Activated CD4-positive, alpha-beta memory T cell treated with anti-CD3 and anti-CD28 coated beads, Interleukin-2, amount 10 ng/mL, durations not matched to agents 7 days and 5 days (primary cell): ENCODE results near the gene SH3TC1. TPM values are rescaled to one million over a fixed set of nuclear protein-coding genes. Genes with fewer than 3 reads are reported as not detected.

Source experiments
- CTCF ChIA-PET: fragments of 350-600 bp; sonication (Branson Sonifier 250); formaldehyde crosslinking; loops from one replicate; lab custom pipeline; 2021; ENCODE audit warnings: antibody characterized with exemption, inconsistent platforms; lab: Charles Lee
- POLR2A ChIA-PET: fragments of 350-600 bp; sonication (Branson Sonifier 250); formaldehyde crosslinking; loops from one replicate; lab custom pipeline; 2021; ENCODE audit warnings: antibody characterized with exemption; lab: Charles Lee
- DNase-seq: peaks from one replicate; pipeline ENCODE4 v3.0.0-alpha.2; 2020
- H3K27ac Mint-ChIP-seq: one replicate; pipeline ENCODE4 v1.8.0; 2021; ENCODE audit warnings: mild to moderate bottlenecking, mixed read lengths
- H3K27me3 Mint-ChIP-seq: one replicate; pipeline ENCODE4 v1.8.0; 2021; ENCODE audit warnings: mixed read lengths
- H3K36me3 Mint-ChIP-seq: one replicate; pipeline ENCODE4 v1.8.0; 2021; ENCODE audit warnings: low read depth, mixed read lengths
- H3K4me1 Mint-ChIP-seq: one replicate; pipeline ENCODE4 v1.8.0; 2021; ENCODE audit warnings: mixed read lengths
- H3K4me3 Mint-ChIP-seq: one replicate; pipeline ENCODE4 v1.8.0; 2021; ENCODE audit warnings: mild to moderate bottlenecking, mixed read lengths
- H3K9me3 Mint-ChIP-seq: one replicate; pipeline ENCODE4 v1.8.0; 2021; ENCODE audit warnings: mixed read lengths
- total RNA-seq, 2 experiments: library from RNA; stranded (reverse); gene quantifications; one replicate each; pipeline ENCODE4 v1.2.3, GENCODE V29; 2021

SH3TC1 gene
- total RNA-seq, 2 experiments from 2014 or later, result 16.8 to 19.5 TPM

DNA sequence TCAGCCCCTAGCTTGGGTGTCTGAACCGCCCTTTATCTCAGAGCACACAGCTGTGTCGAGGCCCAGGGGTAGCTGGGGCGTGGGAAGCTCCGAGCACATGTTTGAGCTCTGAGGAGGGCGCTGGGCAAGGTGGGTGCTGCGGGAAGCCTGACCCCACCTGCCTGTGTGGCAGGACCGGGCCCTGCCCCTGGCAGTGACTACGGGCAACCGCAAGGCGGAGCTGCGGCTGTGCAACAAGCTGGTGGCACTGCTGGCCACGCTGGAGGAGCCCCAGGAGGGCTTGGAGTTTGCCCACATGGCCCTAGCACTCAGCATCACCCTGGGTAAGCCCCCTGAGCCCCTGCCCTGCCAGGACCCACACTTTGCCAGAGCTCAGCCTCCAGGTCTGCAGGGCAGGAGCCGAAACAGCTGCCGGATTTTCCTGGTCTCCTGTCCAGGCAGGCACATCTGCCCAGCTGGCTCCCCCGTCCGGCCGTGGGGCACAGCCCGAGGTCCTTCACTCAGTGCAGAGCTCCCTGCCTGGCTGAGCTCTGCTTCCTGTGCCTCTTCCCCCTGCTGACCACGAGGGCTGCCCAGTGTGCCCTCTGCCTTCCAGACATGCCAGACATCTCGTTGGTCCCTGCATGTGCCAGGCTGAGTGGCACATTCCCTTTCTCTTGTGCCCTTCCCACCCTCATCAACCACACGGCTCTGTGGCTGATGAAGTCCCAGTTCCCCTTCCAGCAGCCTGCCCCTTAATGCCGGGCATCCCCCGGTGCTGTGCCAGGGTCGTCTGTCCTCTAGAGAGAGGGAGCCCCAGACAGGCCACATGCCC lies 37.2 kb downstream of the SH3TC1 start:
- Mint-ChIP-seq H3K4me3 (no peak overlapping the region), H3K27ac (no peak overlapping the region), H3K9me3 (no peaks in the 10 kb centered on the region), H3K4me1 (no peaks in the 10 kb centered on the region), H3K36me3 (peaks cover 2% of the 10 kb centered on the region), H3K27me3 (no peaks in the 10 kb centered on the region)
- ChIA-PET POLR2A (no interaction called here), CTCF (no interaction called here)
- no peak for DNase-seq

GRCh38 chr4:8236920-8237195 lies 37.8 kb downstream of the SH3TC1 start:
- Mint-ChIP-seq H3K4me3 (no peak overlapping the region), H3K4me1 (no peaks in the 10 kb centered on the region), H3K27me3 (no peaks in the 10 kb centered on the region), H3K9me3 (no peaks in the 10 kb centered on the region), H3K36me3 (peaks cover 2% of the 10 kb centered on the region), H3K27ac (no peak overlapping the region)
- ChIA-PET POLR2A (no interaction called here), CTCF (no interaction called here)
- DNase-seq, result no peak

GRCh38 chr4:8237256-8237989 lies 38.3 kb downstream of the SH3TC1 start:
- Mint-ChIP-seq H3K27ac (no peak overlapping the region), H3K4me3 (no peak overlapping the region), H3K27me3 (no peaks in the 10 kb centered on the region), H3K4me1 (no peaks in the 10 kb centered on the region), H3K9me3 (no peaks in the 10 kb centered on the region), H3K36me3 (peaks cover 2% of the 10 kb centered on the region)
- POLR2A ChIA-PET, result no interaction called here
- DNase-seq, result no peak
- CTCF ChIA-PET, result no interaction called here

GRCh38 chr4:8238036-8238511 lies 39.0 kb downstream of the SH3TC1 start:
- ChIA-PET POLR2A (no interaction called here), CTCF (no interaction called here)
- no peaks in the 10 kb centered on the region for H3K4me1 Mint-ChIP-seq
- no peaks in the 10 kb centered on the region for H3K27me3 Mint-ChIP-seq
- H3K27ac Mint-ChIP-seq, result no peak overlapping the region
- H3K36me3 Mint-ChIP-seq, result peaks cover 2% of the 10 kb centered on the region
- no peaks in the 10 kb centered on the region for H3K9me3 Mint-ChIP-seq
- DNase-seq, result no peak
- no peak overlapping the region for H3K4me3 Mint-ChIP-seq

- no peak overlapping the region for H3K4me3 Mint-ChIP-seq
- no peaks in the 10 kb centered on the region for H3K9me3 Mint-ChIP-seq
- H3K36me3 Mint-ChIP-seq, result peaks cover 2% of the 10 kb centered on the region
- ChIA-PET POLR2A (no interaction called here), CTCF (no interaction called here)
- H3K4me1 Mint-ChIP-seq, result no peaks in the 10 kb centered on the region
- DNase-seq, result no peak
- H3K27me3 Mint-ChIP-seq, result no peaks in the 10 kb centered on the region
- no peak overlapping the region for H3K27ac Mint-ChIP-seq
These were observed 39.5 kb downstream of the SH3TC1 start for GRCh38 chr4:8238515-8239053.

DNA sequence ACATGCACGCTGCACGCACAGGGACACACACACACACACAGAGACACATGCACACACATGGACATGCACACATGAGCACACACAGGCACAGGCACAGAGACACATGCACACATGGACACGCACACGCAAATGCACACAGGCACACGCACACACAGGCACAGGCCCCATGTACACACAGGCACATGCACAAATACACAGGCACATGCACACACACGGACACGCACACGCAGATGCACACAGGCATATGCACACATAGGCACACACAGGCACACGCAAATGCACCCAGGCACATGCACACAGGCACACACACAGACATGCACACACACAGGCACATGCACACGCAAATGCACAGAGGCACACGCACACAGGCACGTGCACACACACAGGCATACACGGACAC lies 40.1 kb downstream of the SH3TC1 start:
- DNase-seq, result no peak
- no peak overlapping the region for H3K4me3 Mint-ChIP-seq
- no peaks in the 10 kb centered on the region for H3K9me3 Mint-ChIP-seq
- no peaks in the 10 kb centered on the region for H3K4me1 Mint-ChIP-seq
- ChIA-PET POLR2A (no interaction called here), CTCF (no interaction called here)
- no peak overlapping the region for H3K27ac Mint-ChIP-seq
- H3K36me3 Mint-ChIP-seq, result peaks cover 2% of the 10 kb centered on the region
- H3K27me3 Mint-ChIP-seq, result no peaks in the 10 kb centered on the region

DNA sequence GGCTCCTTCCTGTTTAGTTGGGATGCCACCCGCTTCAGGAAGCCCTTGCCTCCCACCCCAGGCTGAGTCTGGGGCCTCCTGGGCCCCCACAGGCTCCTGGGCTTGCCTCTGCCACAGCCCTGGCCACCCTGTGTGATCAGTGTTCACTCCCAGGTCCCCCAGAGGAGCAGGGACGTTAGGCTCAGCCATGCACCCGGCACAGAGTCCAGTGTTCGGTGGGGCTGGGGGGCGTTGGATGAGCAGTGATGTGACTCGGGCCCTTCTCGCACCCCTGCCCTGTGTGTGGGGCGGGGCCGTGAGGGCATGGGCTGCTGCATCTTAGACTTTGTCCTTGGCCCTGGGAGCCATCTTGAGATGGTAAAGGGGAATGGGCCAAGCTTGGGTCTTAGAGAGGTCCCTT lies 40.6 kb downstream of the SH3TC1 start:
- H3K4me1 Mint-ChIP-seq, result no peaks in the 10 kb centered on the region
- peaks cover under 1% of the 10 kb centered on the region for H3K36me3 Mint-ChIP-seq
- H3K27ac Mint-ChIP-seq, result no peak overlapping the region
- H3K27me3 Mint-ChIP-seq, result no peaks in the 10 kb centered on the region
- no peak for DNase-seq
- H3K4me3 Mint-ChIP-seq, result no peak overlapping the region
- ChIA-PET POLR2A (no interaction called here), CTCF (no interaction called here)
- no peaks in the 10 kb centered on the region for H3K9me3 Mint-ChIP-seq

GRCh38 chr4:8240211-8241041 lies 41.3 kb downstream of the SH3TC1 start:
- ChIA-PET CTCF (no interaction called here), POLR2A (no interaction called here)
- Mint-ChIP-seq H3K27ac (no peak overlapping the region), H3K4me1 (no peaks in the 10 kb centered on the region), H3K9me3 (no peaks in the 10 kb centered on the region), H3K36me3 (no peaks in the 10 kb centered on the region), H3K27me3 (no peaks in the 10 kb centered on the region), H3K4me3 (no peak overlapping the region)
- no peak for DNase-seq

- Mint-ChIP-seq H3K27ac (no peak overlapping the region), H3K4me3 (no peak overlapping the region), H3K4me1 (no peaks in the 10 kb centered on the region), H3K36me3 (no peaks in the 10 kb centered on the region), H3K27me3 (no peaks in the 10 kb centered on the region), H3K9me3 (no peaks in the 10 kb centered on the region)
- ChIA-PET CTCF (interaction anchor here (1.0 to 1.8 kb wide), 5 partner anchors 11 to 162 kb away, joined by 4 to 11 read pairs (median 7); partner anchors contain the start of gene SH3TC1), POLR2A (interaction anchor here (1.7 kb wide), 1 partner anchor 42 kb away, joined by 6 read pairs; the partner anchor contains the start of gene SH3TC1)
- no peak for DNase-seq
These were observed 42.2 kb downstream of the SH3TC1 start for GRCh38 chr4:8241211-8241779.

DNA sequence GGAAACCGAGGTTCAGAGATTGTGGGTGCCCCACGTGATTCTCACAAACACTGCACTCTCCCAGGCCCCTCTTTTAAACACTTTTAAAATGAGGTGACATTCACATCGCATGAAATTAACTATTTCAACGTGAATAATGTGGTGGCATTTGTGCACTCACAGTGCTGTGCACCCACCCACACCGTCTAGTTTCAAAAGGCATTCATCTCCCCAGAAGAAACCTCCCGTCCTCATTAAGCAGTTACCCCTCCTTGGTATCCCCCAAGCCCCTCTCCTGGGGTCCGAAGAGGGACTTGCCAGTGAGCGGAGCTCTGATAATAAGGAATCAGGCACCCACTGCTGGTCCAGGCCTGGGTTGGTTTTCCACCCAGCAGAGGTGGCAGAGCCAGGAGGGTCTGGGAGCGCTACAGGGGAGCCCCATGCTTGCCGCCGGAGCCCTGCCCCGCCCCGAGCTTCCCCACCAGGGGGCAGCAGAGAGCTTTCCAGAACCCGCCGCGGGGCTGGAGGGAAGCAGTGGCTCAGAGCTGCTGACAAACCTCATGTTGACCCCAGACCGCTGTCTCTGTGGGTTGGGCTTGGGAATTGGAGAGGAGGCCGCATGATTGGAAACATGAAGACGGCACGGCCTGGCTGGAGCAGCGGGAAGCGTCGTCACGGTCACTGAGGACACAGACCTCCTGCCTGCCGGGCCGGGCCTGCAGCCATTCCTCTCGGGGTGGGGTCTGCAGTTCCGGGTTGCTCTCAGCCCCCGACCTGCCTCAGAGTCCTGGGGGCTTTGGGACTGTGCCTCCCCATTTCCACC lies 43.0 kb downstream of the SH3TC1 start:
- DNase-seq, result peak; percentile 77
- CTCF ChIA-PET, result interaction anchor here (0.6 to 1.9 kb wide), 18 partner anchors 9 to 226 kb away, joined by 3 to 11 read pairs (median 5); partner anchors contain the start of gene SH3TC1
- POLR2A ChIA-PET, result interaction anchor here (1.7 kb wide), 1 partner anchor 43 kb away, joined by 6 read pairs; the partner anchor contains the start of gene SH3TC1
- Mint-ChIP-seq H3K9me3 (no peaks in the 10 kb centered on the region), H3K27me3 (no peaks in the 10 kb centered on the region), H3K4me1 (no peaks in the 10 kb centered on the region), H3K27ac (no peak overlapping the region), H3K4me3 (no peak overlapping the region), H3K36me3 (no peaks in the 10 kb centered on the region)

GRCh38 chr4:8242782-8243560 lies 43.9 kb downstream of the SH3TC1 start:
- H3K36me3 Mint-ChIP-seq, result no peaks in the 10 kb centered on the region
- H3K27ac Mint-ChIP-seq, result no peak overlapping the region
- no peak overlapping the region for H3K4me3 Mint-ChIP-seq
- no peak for DNase-seq
- H3K9me3 Mint-ChIP-seq, result no peaks in the 10 kb centered on the region
- POLR2A ChIA-PET, result interaction anchor here (1.7 kb wide), 1 partner anchor 44 kb away, joined by 6 read pairs; the partner anchor contains the start of gene SH3TC1
- H3K4me1 Mint-ChIP-seq, result no peaks in the 10 kb centered on the region
- CTCF ChIA-PET, result interaction anchor here (0.7 to 1.9 kb wide), 16 partner anchors 8 to 225 kb away, joined by 3 to 11 read pairs (median 5); no protein-coding TSS in a partner anchor
- H3K27me3 Mint-ChIP-seq, result peaks cover 1% of the 10 kb centered on the region
